ENCODE measurements around the gene BRD8.

GRCh38 chr5:138178516-138179276 lies at the start of gene BRD8, which contains the start of gene KIF20A:
- peak; percentile 89 for TF ChIP-seq YY1 (IDR thresholded peaks at IDR 0.05; ENCODE audit: insufficient read depth, insufficient read length)
- TF ChIP-seq SUZ12 (IDR thresholded peaks at IDR 0.05; ENCODE audit: extremely low read depth, insufficient read depth, insufficient read length) = no peak

Measured in NT2/D1 (cell line).